ENCODE measurements around the gene RIPK4.
"Not testable (repeated sequence)": the region's sequence is repeated elsewhere in the genome, so short reads cannot be mapped to it uniquely, and the experiment has no call there.

Gene RIPK4

DNA sequence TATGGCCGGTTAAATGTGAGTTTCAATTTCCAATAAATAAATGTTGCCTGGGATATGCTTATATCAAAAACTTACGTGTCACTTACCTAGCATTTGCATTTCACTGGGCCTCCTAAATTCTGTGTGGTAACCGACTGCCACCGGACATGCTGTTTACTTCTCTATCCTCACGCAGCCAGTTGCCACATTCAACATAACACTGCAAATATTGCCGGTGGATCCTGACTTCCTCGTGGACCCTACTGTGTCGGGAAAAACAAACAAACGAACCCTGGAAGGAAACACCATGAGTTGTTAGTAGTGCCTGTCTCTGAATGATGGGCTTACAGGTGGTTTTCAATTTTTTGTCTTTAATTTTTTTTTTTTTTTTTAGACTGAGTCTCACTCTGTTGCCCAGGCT, 54.1 kb downstream of the RIPK4 start:
- no peak for DNase-seq

DNA sequence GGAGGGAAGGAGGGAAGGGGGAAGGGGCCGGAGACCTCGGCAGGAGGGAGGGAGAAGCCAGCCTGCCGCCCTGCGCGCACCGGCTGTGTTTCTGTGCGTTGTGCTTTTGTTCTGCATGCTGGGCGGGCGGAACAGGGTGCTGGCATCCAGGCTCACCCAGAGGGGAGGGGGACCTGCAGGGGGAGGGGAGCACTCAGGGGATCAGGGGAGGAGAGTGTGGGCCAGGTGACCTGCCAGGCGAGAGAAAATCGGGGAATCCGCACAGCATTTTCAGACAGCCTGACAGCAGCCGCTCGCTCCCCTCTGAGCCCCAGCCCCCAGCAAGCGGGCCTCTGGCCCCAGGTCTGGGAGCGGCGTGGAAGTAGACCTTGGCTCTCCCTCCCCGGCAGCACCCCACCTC, 54.7 kb downstream of the RIPK4 start:
- no peak for DNase-seq

DNA sequence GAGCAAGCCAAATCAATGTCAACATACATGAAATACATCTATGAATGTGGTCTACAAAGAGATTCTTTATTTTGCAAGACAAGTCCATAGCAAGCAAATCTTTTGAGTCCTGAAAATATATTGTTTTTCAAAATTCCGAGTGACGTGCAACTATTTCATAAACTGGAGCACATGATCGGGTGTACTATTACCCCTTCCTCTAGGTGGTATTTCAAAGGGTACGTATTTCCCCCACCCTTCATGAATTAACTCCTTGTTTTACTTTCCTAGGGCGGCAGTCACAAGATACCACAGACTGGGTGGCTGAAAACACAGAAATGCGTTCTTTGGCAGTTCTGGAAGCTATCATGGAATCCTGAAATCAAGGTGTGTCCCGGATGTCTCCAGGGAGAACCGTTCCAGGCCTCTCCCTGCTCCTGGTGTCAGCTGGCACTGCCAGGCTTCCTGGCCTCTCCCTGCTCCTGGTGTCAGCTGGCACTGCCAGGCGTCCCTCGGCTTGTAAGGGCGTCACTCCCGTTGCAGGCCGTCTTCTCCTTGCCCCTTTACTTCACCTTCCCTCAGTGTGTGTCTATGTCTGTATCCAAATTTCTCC, 55.3 kb downstream of the RIPK4 start:
- no peak for DNase-seq

DNA sequence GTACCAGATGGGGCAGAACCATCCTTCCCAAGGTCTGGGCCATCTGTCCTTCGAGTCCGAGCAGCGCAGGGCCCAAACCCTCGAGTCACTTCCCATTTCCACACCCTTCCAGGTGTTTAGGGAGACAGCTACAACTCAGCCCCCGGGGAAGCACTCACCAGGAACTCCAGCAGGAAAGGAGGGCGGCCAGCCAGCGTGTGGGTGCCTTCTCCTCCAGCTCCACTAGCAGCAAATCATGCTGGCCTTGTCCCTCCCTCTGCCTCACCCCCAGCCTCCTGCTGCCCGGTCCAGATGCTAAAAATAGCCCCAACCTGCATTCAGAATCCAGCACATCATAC, 56.1 kb downstream of the RIPK4 start:
- no peak for DNase-seq

DNA sequence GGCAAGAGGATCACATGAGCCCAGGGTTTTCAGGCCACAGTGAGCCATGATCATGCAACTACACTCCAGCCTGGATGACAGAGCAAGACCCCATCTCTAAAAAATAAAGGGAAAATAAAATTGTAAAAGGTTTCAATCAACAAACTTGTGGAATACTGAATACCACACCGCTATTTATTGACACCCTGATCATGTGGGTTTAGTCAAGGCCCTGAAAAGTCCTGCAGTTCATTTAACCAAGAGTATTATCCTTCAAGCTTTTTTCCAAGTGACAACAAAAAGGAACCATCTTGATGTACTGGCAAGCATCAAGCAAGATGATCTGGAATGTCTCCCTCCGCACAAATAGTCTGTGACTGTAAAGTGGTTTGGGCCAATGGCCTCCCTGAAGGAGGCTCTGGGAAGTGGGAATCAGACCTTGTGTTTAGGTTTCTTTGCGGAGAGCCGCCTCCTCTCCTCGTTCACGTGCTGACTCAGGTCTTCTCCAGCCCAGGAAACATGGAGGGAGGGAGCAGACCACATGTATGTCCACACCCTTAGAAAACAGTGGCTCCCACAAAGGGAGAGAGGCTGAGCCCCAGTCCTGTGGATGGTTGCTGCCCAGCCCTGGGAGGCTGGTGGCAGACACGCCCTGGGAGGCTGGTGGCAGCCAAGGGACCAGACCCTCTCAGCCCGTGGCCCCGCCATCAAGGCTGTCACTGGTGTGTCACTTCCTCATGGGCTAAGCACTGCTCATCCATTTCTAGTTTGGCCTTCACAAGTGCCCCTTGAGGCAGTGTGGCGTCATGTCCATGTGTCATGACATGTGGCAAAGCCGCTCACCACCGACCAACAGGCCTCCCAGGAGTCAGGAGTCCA, 56.7 kb downstream of the RIPK4 start:
- DNase-seq, result no peak

DNA sequence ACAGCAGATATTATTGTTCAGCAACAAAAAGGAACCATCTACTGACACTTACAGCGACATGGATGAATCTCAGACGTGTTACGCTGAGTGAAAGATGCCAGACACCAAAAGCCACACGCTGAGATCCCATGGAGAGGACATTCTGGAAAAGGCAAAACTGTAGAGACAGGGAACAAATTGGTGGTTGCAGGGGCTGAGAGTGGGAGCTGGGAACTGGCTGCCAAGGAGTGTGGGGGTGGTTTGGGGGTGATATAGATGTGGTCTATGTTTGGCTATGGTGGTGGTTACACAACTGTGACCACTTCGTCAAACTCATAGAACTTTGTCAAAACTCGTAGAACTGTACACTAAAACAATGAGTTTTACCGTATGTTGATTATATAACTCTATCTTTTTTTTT, 57.7 kb downstream of the RIPK4 start:
- no peak for DNase-seq

DNA sequence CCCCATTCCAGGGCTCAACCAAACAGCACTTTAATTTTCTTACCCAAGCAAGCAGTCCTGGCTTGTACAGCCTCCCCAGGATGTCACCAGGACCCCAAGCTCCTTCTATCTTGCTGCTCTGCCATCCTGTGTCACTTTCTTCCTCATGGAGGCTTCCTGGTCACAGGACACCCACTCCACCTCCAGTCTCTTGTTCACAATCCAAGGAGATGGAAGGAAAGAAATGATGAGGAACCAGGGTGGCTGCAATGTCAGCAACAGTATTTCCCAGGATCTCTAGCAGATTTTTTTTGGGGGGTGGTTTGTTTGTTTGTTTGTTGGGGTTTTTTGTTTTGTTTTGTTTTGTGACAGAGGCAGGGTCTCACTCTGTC, 58.9 kb downstream of the RIPK4 start:
- no peak for DNase-seq

DNA sequence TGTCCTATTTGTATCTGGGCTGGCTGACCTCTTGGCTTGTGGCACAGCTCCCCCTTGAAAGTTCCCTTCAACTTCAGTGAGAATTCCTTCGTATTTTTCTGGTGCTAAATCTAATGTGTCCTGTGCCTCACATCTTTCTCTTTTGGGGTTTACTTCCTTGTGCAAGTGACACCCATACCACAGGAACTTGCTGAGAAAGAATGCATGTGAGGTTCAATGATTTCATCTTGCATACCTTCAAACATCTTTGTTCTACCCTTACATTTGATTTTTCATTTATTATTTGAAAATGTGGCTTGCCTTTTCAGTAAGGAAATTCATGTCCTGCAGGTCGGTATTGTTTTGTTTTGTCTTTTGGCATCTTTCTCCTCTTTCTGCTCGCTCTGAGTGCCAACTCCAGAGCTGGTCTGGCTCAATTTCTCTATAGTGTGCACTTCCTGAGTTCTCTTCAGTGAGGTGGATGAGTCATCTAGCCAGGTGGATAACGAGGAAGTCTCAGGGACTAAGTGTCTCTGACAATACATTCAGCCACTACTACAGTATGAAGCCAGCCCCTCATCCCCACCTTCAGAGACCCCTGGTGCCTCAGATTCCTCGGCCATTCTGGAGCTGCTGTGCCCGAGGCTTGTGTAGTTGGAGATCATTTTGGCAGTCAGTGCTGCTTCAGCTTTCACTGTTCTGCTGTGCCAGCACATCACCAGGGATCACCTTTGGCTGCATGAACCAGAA, 59.5 kb downstream of the RIPK4 start:
- DNase-seq, result no peak

DNA sequence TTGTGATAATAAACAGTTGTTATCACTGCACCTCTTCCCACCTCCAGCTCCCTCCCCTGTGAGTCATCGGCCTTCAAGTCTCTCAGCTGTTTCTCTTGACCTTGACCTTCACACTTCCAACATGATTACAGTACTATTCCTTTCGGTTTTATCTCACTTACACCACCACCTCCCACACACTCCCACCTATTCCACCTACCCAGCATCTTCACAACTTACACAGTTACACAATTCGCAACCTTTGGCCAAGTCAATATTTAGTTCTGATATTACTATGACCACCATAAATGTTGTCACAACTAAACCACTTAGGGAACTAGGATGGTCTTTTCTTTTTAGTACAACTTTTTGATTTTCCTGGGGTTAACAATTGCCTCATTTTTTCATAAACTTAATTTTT, 60.2 kb downstream of the RIPK4 start:
- DNase-seq, result no peak

DNA sequence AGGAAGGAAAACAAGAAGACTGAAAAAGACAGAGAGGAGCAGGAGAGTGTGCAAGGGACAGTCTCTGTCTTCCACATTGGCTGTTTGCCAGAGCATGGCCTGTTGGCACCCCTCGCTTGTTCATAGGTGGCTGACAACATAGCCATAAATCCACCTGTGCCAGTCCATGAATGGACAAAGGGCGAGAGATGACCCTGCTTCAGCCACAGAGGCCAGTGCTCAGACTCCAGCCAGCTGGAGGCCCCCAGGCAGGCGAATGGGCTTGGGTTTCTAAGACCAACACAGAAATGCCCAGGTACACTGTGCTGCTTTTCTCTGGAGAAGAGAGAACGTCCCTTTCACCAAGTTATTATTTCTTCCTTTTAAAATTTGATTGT, 60.6 kb downstream of the RIPK4 start:
- DNase-seq, result no peak

DNA sequence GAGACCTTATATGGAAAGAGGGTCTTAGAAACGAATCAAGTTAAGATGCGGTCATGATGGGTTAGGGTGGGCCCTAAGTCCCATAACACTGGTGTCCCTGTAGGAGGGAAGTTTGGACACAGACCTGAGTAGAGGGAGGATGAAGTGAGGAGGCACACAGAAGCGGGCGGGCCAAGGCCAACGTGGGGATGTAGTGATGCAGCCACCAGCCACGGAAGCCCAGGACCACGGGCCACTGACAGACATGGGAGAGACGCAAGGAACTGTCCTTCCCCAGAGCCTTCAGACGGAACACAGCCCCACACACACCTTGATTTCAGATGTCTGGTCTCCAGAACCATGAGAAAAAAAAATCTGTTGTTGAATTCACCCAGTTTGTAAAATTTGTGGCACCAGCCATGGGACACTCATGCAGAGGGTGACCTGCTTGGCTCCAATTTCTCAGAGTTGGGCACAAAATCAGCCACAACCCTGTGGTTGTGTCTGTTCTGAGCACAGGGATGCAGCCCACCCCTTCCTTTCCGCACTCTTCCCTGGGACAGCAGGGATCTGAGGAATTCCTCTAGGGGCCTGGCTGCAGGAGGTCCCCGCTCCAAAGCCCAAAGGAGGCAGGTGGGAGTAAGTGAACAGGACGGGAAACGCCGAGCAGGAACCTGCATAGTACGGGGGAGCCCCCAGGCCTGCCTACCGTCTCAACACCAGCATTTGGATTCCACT, 61.1 kb downstream of the RIPK4 start:
- no peak for DNase-seq

DNA sequence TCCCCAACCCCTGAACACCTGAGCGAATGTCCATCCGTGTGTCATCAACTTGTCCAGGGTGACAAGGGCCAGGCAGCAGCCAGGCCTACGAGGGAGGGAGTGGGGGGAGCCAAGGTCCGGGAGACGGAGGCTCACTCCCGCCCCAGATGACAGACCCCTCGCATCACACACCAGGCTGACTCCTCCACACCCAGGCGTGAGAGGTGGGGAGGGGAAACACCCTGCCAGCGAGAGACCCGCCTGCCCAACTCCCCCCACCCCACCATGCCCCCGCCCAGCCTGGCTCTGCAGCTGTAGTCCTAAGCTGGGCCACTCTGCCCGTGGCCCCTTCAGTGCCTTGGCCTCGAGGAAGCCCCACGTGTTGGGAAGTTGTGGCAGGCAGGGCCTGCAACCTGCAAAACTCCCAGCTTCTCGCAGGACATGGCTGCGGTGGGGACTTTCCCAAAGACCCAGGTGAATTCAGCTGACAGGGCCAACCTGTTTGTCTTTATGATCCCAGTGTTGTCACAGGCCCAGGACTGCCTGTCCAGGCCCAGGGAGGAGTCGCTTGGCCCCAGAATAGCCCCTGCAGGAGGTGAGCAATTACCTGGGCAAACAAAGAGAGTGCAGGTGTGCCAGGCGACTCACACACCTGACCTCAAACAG, 62.9 kb downstream of the RIPK4 start:
- no peak for DNase-seq

DNA sequence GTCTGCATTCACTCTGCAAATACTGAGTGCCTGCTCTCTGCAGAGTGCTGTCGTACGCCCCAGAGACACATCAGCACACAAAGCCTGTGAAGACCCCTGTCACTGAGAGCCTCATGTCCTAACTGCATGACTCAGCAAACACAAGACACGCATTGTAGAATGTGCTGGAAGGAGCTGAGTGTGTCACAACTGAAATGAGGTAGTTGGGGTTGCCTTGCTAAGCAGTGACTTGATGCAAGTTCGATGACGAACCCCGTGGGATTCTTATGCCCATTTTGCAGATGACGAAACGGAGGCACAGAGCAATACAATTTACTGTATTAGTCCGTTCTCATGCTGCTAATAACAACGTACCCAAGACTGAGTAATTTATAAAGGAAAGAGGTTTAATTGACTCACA, 65.1 kb downstream of the RIPK4 start:
- no peak for DNase-seq

DNA sequence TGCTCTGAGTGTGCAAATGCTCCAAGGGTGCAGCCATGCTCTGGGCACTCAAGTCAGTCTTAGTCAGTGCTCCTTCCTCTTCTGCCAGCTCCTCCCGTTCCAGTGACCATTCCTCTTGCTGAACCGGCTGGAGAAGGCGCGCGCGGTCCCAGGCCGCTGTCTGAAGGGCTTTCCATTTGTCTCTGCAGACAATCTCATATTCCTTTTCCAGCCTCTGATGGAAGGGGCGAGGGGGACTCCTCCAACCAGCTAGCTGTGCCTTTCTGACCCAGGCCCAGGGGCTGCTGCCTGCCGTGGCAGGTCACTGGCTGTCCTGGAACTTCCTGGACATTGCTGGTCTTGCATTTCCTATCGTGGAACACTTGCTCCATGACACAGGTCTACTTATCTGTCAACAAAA, 67.5 kb downstream of the RIPK4 start:
- DNase-seq, result no peak

DNA sequence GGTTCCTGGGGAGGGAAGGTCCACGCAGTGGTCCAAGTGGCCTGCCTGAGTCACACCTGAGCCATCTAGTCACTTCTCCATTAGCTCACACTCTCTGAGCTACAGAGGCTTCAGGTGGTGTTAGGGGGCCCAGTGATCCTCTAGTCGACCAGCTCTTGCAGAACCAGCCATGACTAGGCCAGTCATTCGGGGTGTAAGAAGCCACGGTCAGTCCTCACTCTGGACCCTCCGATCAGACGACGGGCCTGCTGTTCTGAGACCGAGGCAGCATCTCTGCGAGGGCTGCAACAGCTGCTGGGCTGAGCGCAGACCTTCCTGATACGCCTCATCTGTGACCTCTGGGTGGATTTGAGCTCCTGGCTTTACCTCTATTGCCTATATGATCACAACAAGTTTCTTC, 68.8 kb downstream of the RIPK4 start:
- no peak for DNase-seq

DNA sequence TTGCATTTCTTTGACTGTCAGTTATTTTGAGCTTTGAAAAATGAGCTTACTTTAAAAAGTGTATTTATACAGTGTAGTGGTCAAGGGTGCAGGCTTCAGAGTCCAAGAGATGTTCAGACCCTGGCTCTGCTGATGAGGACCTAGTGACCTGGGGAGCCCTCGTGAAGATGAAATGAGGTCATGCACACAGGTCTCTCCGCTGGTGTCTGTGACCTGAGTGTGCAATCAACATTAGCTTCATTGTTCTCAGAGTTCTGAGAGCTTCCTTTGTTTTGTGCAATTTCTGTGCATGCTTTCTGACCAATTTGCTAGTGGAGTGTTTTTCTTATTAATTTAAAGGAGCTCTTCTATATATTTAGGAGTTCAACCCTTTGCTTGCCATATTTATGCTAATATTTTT, 71.3 kb downstream of the RIPK4 start:
- no peak for DNase-seq

DNA sequence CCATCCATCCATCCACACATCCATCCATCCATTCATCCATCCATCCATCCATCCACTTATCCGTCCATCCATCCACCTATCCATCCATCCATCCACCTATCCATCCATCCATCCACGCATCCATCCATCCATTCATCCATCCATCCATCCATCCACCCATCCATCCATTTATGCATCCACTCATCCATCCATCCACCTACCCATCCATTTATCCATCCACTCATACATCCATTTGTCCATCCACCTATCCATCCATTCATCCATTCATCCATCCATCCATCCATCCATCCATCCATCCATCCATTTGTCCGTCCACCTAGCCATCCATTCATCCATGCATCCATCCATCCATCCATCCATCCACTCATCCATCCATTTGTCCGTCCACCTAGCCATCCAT, 72.8 kb downstream of the RIPK4 start:
- DNase-seq, result not testable (repeated sequence)

DNA sequence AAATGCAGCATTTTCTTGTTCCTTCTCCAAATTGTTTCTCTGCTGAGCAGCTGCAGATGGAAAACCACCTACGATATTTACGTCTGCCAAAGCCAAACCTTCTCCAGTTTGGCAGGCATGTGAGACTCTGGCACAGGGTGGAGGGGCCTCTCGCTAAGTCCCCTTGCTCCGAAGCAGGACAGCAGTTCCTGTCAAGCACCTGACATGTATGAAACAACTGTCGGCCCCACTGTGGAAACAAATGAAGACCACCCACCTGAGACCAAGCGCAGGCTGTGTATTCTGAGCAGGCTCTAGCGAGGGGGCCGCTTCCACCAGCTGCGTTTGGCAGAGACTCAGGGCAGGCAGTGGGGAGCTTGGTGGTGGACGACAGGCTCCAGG, 74.7 kb downstream of the RIPK4 start:
- no peak for DNase-seq

DNA sequence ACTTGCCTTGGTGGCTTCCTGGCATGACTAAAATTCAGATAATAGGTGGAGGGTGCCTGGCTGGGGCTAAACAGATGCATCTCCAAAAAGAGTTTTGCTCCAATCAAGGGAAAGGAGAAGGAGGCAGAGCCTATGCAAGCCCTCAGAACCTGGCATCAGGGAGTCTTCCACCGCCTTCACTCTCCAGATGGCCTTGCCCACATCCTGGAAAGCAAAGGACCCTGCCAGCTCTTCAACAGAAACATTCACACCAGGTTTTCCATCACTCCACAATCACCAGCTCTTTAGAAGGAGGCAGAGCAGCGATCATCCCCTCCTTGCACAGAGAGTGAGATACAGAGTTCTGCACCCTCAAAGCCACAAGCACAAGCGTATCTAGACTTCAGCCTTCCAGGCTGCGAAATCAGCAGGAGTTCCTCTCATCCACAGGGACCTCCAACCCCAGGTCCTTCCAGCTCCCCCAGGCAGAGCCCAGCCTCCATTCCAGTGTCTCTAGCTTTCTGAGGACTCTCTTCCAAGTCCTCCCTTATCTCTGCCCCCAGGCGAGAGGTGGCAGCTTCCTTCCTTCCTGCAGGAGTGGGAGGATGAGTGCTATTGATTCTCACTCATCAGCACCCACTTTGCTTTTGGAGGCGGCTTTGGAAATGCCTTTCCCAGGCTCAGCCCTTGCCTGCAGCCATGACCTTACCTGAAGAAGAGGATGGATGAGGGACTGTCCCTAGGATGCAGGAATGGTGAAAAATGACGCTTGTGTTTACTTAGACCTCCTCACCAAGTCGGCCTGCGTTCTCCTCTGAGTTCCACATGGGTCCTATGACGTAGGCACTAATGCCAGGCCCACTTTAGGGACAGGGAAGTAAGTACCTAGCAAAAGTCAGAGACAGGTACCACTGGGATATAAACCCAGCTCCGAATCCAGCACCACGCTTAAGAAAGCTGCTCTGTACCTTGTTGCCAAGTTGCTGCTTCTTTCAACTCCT, 75.4 kb downstream of the RIPK4 start:
- no peak for DNase-seq

All from amniotic stem cell (primary cell).